Measurements from ENCODE around the gene ACO2.
A peak's percentile ranks its signal among the peaks of the same experiment; 100 is the strongest.
"Not testable (repeated sequence)": the region's sequence is repeated elsewhere in the genome, so short reads cannot be mapped to it uniquely, and the experiment has no call there.

The ACO2 gene

DNA sequence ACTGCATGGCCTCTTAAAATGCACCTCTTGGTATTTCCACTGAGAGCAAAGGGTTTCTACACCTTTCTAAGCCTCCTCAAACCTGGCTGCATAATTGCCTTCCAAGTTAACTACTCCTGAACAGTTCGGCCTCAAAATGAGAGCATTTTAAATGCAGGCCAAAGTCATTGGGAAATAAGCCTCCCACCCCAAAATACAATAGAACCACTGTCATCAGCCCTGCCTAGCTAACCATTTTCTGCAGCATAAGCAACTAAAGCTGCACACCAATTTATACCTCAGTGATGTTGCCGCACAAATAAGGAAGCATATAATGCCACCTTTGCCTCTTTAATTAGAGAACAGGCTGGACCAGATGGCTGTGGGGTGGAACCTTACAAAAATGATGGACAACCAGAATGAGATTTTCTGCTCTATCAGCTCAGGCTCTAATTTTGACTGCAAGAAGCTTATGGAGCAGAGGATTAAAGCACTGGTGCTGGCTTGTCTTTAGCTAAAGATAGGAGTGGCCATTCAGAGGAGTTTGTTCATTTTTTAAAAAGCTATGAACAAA is 26.6 kb upstream of the ACO2 start:
- DNase-seq (ENCODE audit: insufficient read length) (no peak), FAIRE-seq (no peak)
- TF ChIP-seq TAF1 (IDR thresholded peaks at IDR 0.05; ENCODE audit: borderline replicate concordance, low read depth, low read length) (no peak), POLR2AphosphoS5 (IDR thresholded peaks at IDR 0.05; ENCODE audit: low read depth, low read length) (no peak), POLR2A (IDR thresholded peaks at IDR 0.05; ENCODE audit: low read depth, low read length) (no peak)

DNA sequence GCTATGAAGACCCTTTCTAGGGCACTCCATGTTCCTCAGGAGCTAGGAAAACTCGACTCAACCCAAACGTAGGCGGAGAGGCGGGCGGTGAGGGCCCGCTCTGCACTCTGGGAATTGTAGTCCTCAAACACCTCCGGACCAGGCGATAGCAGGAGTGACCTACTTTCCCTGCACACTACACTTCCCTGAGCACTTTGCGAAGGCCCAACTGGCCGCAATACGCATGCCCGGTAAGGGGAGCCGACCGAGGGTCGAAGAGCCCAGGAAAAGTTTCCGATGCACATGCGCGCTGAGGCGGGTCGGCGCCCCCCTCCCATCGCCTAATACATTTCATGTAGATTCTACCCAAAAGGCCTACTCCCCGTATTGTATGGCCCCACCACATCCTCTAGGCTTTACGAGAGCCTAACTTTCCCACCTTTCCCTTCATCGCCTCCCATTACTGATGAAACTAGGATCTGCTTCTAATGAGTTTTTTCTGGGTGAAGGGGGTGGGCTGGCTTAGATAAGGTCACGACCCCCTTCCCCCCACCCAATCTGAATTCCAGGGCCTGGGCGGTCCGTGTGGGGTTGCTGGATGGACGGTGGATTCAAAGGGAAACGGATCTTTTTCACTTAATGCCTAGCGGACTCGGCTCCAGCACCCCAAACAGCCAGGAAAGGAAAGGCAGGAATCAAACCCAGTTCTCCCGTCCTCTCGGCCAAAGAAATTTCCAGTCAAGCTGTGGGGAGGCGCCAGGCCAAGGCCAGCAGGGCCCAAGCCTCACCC is 24.4 kb upstream of the ACO2 start:
- DNase-seq (ENCODE audit: insufficient read length) (peak; percentile 68), FAIRE-seq (peak; percentile 100)
- no peak for TF ChIP-seq TAF1 (IDR thresholded peaks at IDR 0.05; ENCODE audit: borderline replicate concordance, low read depth, low read length)

DNA sequence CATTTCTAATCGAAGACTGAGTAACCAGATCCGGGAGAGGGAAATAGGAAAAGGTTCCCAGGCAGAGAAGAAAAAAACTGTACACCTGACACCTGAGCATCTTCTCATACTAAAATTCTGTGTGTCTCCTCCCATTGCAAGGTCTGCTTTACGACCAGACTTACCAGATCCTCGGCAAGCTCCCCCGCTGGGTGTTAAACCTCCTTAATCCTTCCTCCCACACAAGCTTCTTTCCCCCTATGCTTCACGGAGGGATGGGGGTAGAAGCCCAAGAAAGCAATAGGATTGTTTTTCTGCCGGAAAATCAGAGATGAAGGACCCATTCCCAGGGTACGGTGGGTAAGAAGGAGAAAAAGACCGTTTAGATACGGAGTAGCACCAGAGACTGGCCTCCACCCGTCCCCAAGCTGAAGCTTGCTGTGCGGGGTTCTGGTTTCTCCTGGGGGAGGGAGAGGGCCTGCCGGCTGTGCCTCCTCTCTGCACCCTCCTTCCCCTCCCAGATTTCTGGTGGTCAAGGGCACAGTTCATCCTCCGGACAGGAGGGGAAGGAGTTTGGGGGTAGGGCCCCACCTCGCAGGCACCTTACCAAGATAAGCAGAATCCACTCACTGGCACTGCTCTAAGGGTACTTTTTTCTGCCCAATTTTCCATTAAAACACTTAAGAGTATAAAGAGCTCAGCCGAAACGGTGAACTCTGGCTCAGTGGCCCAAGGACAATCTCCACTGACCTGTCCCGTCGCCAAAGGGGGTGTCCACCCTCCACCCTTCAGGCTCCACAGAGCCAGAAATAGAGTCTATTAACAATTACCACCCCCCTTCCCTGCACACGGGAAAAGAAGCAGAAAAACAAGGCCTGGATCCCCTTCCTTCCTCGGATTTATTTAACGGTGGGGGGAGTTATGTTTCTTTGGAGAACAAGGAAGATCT is 23.5 kb upstream of the ACO2 start:
- DNase-seq (ENCODE audit: insufficient read length): no peak
- TF ChIP-seq POLR2A (IDR thresholded peaks at IDR 0.05; ENCODE audit: low read depth, low read length) (no peak), TAF1 (IDR thresholded peaks at IDR 0.05; ENCODE audit: borderline replicate concordance, low read depth, low read length) (0 out of 2 replicates have a peak, but pooled peaks have one; percentile 22), POLR2AphosphoS5 (IDR thresholded peaks at IDR 0.05; ENCODE audit: low read depth, low read length) (no peak)
- peak; percentile 38 for FAIRE-seq

DNA sequence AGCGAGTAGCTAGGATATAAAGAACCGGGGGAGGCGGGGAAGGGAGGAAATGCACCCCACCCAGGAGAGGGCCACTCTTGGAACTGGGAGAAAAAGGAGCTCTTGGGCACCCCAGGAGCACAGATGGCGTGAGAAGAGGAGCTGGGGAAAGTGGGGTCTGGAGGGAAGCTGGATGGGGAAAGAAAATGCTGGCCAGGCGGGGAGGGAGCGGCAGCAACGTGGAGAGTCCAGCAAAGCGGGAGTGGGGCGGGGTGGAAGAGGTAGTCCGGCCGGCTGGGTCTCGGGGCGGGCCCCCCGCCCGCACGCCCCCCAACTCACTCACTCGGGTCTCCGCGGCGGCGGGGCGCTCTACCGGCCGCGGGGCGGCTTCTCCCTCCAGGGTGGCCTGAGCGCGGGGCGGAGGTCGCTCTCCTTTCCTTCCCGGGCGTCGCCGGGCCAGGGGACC is 22.8 kb upstream of the ACO2 start:
- TF ChIP-seq TAF1 (IDR thresholded peaks at IDR 0.05; ENCODE audit: borderline replicate concordance, low read depth, low read length) (no peak), POLR2AphosphoS5 (IDR thresholded peaks at IDR 0.05; ENCODE audit: low read depth, low read length) (no peak), POLR2A (IDR thresholded peaks at IDR 0.05; ENCODE audit: low read depth, low read length) (no peak)
- DNase-seq (ENCODE audit: insufficient read length): no peak

DNA sequence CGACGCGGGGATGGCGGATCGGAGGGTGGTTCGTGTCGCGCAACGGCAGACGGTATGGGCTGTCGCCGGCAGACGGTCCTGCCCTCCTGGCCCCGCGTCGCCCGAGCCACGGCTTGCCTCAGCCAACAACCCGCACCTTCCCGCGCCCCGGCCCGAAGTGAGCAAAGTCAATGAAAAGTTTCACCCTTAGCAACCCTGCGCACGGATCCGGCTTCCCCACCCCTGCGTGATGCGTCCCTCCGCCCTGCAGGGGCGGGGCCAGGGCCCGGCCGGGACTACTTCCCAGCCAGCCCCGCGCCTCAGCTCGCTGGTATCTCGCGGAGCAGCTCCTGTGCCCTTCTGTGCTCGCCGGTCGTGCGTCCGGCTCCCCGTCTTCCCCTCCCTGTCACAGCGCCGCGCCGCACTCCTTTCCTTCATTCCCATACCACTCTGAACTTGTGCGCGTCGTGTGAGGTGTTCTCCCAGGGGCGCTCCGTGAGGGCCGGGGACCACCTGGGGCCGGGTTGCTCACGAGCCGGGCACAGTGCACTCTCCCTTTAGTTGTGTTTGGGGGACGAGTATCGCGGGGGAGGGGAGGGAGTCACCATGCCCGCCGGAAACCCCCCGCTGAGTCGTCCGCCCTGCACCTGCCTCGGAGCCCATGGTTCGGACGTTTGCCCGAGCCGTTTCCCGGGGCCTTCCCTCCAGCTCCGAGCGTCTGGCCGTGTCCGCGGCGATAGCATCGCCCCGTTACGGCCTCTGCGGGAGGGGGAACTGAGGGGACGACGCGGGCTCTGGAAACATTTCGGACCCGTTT is 22.1 kb upstream of the ACO2 start, which contains the start of gene TOB2:
Gene TOB2, minus strand, starts transcription at position 163 of the 796 bp plus-strand sequence. CDS start 9,456 bp downstream, outside the sequence.
- peak; percentile 62 for DNase-seq (ENCODE audit: insufficient read length)
- peak; percentile 93 for FAIRE-seq
- peak; percentile 98 for TF ChIP-seq TAF1 (IDR thresholded peaks at IDR 0.05; ENCODE audit: borderline replicate concordance, low read depth, low read length)
- peak; percentile 99 for TF ChIP-seq POLR2AphosphoS5 (IDR thresholded peaks at IDR 0.05; ENCODE audit: low read depth, low read length)
- TF ChIP-seq POLR2A (IDR thresholded peaks at IDR 0.05; ENCODE audit: low read depth, low read length): peak; percentile 99

More for the DNA sequence above, 22.8 kb upstream of the ACO2 start:
- FAIRE-seq: no peak

DNA sequence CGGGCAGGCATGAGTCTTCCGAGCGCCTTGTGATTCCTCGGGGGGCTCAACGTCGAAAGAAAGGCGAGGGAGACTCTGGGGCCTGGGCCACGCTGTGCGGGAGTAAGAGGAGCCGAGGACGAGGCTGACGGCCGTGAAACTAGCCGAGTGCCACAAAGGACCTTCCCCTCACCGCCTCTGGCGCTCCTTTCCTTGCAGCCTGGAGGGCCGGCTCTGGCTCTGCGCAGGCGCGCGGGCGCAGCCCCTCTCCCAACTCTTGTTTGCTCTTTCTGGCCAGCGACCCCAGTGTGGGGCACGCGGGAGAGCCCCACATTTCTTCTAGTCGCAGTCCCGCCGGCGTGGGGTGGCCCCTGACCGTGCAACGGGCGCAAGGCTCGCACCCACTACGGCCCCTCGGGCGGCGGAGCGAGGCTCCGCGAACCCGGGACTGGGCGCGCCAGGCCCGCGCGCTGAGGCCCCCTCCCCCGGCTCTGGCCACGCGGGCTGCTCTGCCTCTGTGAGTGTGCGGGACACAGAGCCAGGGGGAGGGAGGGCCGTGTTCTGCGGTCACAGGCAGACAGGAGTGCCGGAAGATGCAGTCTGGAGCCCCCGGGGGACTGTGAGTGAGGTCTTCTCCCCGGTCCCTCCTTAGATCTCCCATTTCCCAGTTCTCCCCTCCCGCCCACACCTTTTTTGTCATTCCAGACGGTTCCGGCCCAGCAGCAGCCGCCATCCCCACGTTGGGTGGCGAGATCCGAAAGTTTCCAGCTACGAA is 21.3 kb upstream of the ACO2 start:
- TF ChIP-seq TAF1 (IDR thresholded peaks at IDR 0.05; ENCODE audit: borderline replicate concordance, low read depth, low read length): peak; percentile 72
- no peak for TF ChIP-seq POLR2A (IDR thresholded peaks at IDR 0.05; ENCODE audit: low read depth, low read length)
- no peak for TF ChIP-seq POLR2AphosphoS5 (IDR thresholded peaks at IDR 0.05; ENCODE audit: low read depth, low read length)
- DNase-seq (ENCODE audit: insufficient read length) (no peak), FAIRE-seq (peak; percentile 76)

DNA sequence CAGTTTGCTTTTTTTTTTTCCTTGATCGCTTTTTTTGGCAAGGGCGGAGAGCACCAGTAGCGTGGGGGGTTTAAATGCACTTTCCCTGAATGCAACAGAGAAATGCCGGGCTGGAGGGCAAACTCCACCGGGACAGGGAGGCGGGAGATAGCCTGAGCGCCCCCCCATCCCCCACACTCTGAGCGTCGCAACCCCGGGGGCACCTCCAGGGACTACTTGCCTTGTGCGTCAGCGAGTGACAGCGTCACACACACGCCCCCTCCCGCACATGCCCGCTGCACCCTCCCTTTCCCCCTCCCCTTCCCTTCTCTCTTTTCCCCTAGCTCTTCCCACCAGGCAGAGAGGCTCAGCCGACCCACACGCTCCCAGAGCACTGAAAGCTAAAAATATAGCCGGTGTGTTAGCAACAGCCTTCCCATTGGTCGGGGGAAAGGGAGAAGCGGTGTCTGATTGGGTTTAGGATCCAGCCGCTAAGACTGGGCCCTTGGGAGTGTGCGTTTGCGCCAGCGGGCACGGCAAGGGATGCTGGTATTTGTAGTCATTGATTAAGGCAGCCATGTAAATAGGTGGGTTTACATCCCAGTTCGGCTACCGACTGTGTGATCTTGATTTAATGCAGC is 20.6 kb upstream of the ACO2 start:
- peak; percentile 73 for DNase-seq (ENCODE audit: insufficient read length)
- TF ChIP-seq POLR2AphosphoS5 (IDR thresholded peaks at IDR 0.05; ENCODE audit: low read depth, low read length) (no peak), POLR2A (IDR thresholded peaks at IDR 0.05; ENCODE audit: low read depth, low read length) (no peak), TAF1 (IDR thresholded peaks at IDR 0.05; ENCODE audit: borderline replicate concordance, low read depth, low read length) (no peak)
- peak; percentile 100 for FAIRE-seq

DNA sequence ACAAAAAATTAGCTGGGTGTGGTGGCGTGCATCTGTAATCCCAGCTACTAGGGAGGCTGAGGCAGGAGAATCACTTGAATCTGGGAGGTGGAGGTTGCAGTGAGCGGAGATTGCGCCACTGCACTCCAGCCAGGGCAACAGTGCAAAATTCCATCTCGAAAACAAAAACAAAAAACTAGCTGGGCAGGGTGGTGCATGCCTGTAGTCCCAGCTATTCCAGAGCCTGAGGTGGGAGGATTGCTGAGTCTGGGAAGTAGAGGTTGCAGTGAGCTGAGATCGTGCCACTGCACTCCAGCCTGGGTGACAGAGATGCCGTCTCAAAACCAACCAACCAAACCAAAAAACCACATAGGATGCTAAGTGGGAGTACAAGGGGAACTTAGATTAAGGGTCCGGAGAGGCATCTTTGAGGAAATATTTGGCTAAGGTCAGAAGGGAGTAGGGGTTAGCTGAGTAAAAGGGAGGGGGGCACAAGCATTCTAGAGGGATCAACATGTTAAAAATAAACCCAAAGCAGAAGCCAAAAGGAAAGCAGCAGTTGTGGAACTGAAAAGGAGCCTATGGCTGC is 10.7 kb upstream of the ACO2 start:
- FAIRE-seq: no peak
- DNase-seq (ENCODE audit: insufficient read length): no peak
- TF ChIP-seq TAF1 (IDR thresholded peaks at IDR 0.05; ENCODE audit: borderline replicate concordance, low read depth, low read length) (no peak), POLR2A (IDR thresholded peaks at IDR 0.05; ENCODE audit: low read depth, low read length) (0 out of 2 replicates have a peak, but pooled peaks have one; percentile 1), POLR2AphosphoS5 (IDR thresholded peaks at IDR 0.05; ENCODE audit: low read depth, low read length) (no peak; the same call in 1 of the 2 replicates)

DNA sequence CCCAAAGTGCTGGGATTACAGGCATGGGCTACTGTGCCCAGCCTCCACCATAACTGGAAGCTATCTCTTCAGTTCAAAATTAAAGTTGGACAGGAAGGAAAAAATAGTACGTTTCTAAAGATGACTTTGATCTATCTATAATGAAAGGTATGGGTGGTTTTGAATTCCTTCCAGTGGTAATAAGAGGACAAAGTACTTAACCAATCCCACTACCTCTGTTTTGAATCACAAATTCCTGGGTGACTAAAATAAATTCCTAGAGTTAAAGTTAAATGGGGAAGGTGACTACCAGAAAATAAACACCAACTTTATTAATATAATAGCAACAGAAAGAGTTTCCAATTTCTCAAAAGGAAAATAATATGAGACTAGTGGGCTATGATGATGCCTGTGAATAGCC is 9.5 kb upstream of the ACO2 start:
- FAIRE-seq (no peak), DNase-seq (ENCODE audit: insufficient read length) (no peak)
- no peak for TF ChIP-seq TAF1 (IDR thresholded peaks at IDR 0.05; ENCODE audit: borderline replicate concordance, low read depth, low read length)
- no peak for TF ChIP-seq POLR2A (IDR thresholded peaks at IDR 0.05; ENCODE audit: low read depth, low read length)

DNA sequence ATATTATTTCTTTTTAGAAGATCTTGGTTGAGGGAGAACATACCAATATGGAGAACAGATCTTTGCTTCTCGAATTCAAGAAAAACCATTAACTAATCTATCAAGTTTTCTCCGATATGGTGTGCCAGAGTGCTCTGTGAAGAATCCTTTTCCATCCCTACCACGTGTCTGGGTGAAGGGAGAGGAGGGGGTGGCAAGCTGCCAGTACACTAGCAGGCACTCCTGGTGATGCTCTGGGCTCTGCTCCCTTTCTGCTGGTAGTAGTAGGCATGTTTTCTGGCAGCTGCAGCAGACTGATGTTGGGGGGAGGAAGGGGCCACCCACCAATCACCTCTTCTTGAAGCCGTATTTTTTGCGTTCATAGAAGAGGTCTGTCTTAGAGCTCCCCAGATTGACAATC is 8.8 kb upstream of the ACO2 start:
- not testable (repeated sequence) for DNase-seq (ENCODE audit: insufficient read length); FAIRE-seq

Measured in GM12892 (cell line).